ENCODE measurements around the gene NES. TPM values are rescaled to one million over a fixed set of nuclear protein-coding genes. Genes with fewer than 3 reads are reported as not detected.

NES gene
- total and polyA plus RNA-seq, 2 of the 8 experiments (the other 6 are each of a cell fraction or from before 2014, with no cell fraction given): 13.3 to 135 TPM

- Histone ChIP-seq H2BK20ac (ENCODE audit: low read length) (peak overlapping the region; percentile 63), H3K79me2 (ENCODE audit: control insufficient read depth in 1 of 2, insufficient read depth in 2 of 2, low read length in 2 of 2) (no peaks in the 10 kb centered on the region), H2BK120ac (replicated peaks; ENCODE audit: low read depth, low read length) (peak overlapping the region; percentile 48), H2BK15ac (ENCODE audit: low read length) (peak overlapping the region; percentile 99), H3K9ac (replicated peaks in 1 of 4; ENCODE audit: extremely low read depth in 1 of 4, low read depth in 3 of 4, low read length in 3 of 4) (no peak overlapping the region), H3K4me1 (replicated peaks in 1 of 4; ENCODE audit: control insufficient read depth in 3 of 4, insufficient read depth in 4 of 4, low read length in 3 of 4) (peaks cover 19 to 51% (median 47%) of the 10 kb centered on the region in 4 experiments), H3K27ac (ENCODE audit: low read depth, low read length) (no peak overlapping the region), H4K5ac (ENCODE audit: insufficient read length, low read depth, low read length) (no peak overlapping the region), H2BK5ac (ENCODE audit: low read depth, low read length) (peak overlapping the region; percentile 98), H3K4ac (replicated peaks; ENCODE audit: insufficient read length, low read depth, low read length) (peak overlapping the region; percentile 98), H3K56ac (replicated peaks; ENCODE audit: insufficient read length, low read depth, low read length) (peak overlapping the region; percentile 32), H3K23ac (ENCODE audit: insufficient read length) (no peak overlapping the region), H3K4me3 (ENCODE audit: extremely low read depth in 1 of 4, insufficient read depth in 2 of 4, low read depth in 3 of 4, low read length in 4 of 4) (no peak overlapping the region), H3K9me3 (ENCODE audit: insufficient read depth in 2 of 2, low read depth in 1 of 2, low read length in 1 of 2) (no peaks in the 10 kb centered on the region), H2AFZ (ENCODE audit: low read length) (no peak overlapping the region), H2BK12ac (ENCODE audit: low read depth, low read length) (peak overlapping the region; percentile 100), H3K36me3 (ENCODE audit: control insufficient read depth in 2 of 4, insufficient read depth in 4 of 4, low read length in 3 of 4) (no peaks in the 10 kb centered on the region), H4K8ac (ENCODE audit: extremely low read depth, insufficient read depth, low read length) (no peak overlapping the region), H3K23me2 (ENCODE audit: low read depth, low read length) (peaks cover 11% of the 10 kb centered on the region), H3K14ac (ENCODE audit: insufficient read length) (no peak overlapping the region), H4K91ac (replicated peaks; ENCODE audit: insufficient read length, low read length) (peak overlapping the region; percentile 100), H3K4me2 (ENCODE audit: insufficient read depth in 1 of 2, low read depth in 2 of 2, low read length in 2 of 2) (peak overlapping the region in 1 of 2 experiments; percentile 5; a peak in 1 of 4 replicates), H4K20me1 (replicated peaks in 1 of 2; ENCODE audit: control insufficient read depth in 1 of 2, insufficient read depth in 2 of 2, low read length in 2 of 2) (no peaks in the 10 kb centered on the region), H3K79me1 (ENCODE audit: low read depth, low read length) (no peaks in the 10 kb centered on the region), H2AK5ac (ENCODE audit: low read depth, low read length) (peak overlapping the region; percentile 100), H3K18ac (ENCODE audit: extremely low read depth, low read length) (peak overlapping the region; percentile 97), H3K27me3 (replicated peaks in 1 of 4; ENCODE audit: control insufficient read depth in 3 of 4, extremely low read depth in 1 of 4, insufficient read depth in 3 of 4, low read length in 3 of 4) (peaks cover 2 to 39% (median 28%) of the 10 kb centered on the region in 4 experiments)
- 71% methylated on average over 2 of the region's 2 CpGs; no CpG with 5 or more reads in 1 of the 2 experiments for WGBS, 2 experiments (ENCODE audit: extremely low coverage in 1 of 2, insufficient coverage in 1 of 2, insufficient read length in 1 of 2, insufficient replicate concordance in 2 of 2, low coverage in 1 of 2, low lambda C conversion rate in 2 of 2, missing lambda C conversion rate in 1 of 2)
- ChIA-PET POLR2A (ENCODE audit: partially characterized antibody) (interaction anchor here (0.6 to 12.0 kb wide), 17 partner anchors 7 to 1411 kb away, joined by 3 to 419 read pairs (median 3); partner anchors contain the start of genes CRABP2, HDGF, ISG20L2 and METTL25B), CTCF (ENCODE audit: partially characterized antibody) (interaction anchor here (0.9 to 66.0 kb wide), 13 partner anchors 10 to 261 kb away, joined by 3 to 4284 read pairs (median 6); partner anchors contain the start of genes BCAN, CRABP2, HAPLN2 and ISG20L2)
- FAIRE-seq (no peak), DNase-seq (ENCODE audit: low read depth in 1 of 2, low spot score in 2 of 2) (no peak)
- TF ChIP-seq CTCF (IDR thresholded peaks at IDR 0.05; ENCODE audit: control extremely low read depth in 1 of 3, insufficient read depth in 1 of 3, low read depth in 1 of 3, low read length in 3 of 3): no peak
- no peak for TF ChIP-seq RFX5 (IDR thresholded peaks at IDR 0.05; ENCODE audit: borderline replicate concordance, low read depth, low read length)
- no peak for TF ChIP-seq SP4 (IDR thresholded peaks at IDR 0.05; ENCODE audit: low read length)
- no peak for TF ChIP-seq ASH2L (IDR thresholded peaks at IDR 0.05; ENCODE audit: low read length)
- TF ChIP-seq ATF2 (IDR thresholded peaks at IDR 0.05; ENCODE audit: low read length): no peak
- TF ChIP-seq NANOG (IDR thresholded peaks at IDR 0.05; ENCODE audit: insufficient read depth, low read depth, low read length, poor library complexity, severe bottlenecking): no peak
- no peak for TF ChIP-seq BCL11A (IDR thresholded peaks at IDR 0.05; ENCODE audit: low read depth in 2 of 2, low read length in 2 of 2)
- TF ChIP-seq CBX5 (IDR thresholded peaks at IDR 0.05; ENCODE audit: low read depth, low read length): no peak
- no peak for TF ChIP-seq TCF12 (IDR thresholded peaks at IDR 0.05; ENCODE audit: low read depth, low read length)
Observed at GRCh38 chr1:156660752-156661112, 16.5 kb downstream of the NES start.
